GM11168 (cell line): ENCODE results near the gene SERPINA1.
"Not testable (repeated sequence)": the region's sequence is repeated elsewhere in the genome, so short reads cannot be mapped to it uniquely, and the experiment has no call there.

Experiments
- in situ Hi-C: fragments of 300-500 bp; cut with MboI; formaldehyde crosslinking; loops from one replicate; pipeline ENCODE4 v1.12.0; 2022; ENCODE audit warnings: low sequenced_read_pairs; ENCODE audit not compliant: unreplicated experiment

The SERPINA1 gene

GRCh38 chr14:94355191-94355794 is 33.1 kb downstream of the SERPINA1 start:
- in situ Hi-C loops = no loop called here

GRCh38 chr14:94354638-94355185 is 33.7 kb downstream of the SERPINA1 start:
- in situ Hi-C loops = no loop called here

GRCh38 chr14:94354190-94354589 is 34.2 kb downstream of the SERPINA1 start:
- in situ Hi-C loops = not testable (repeated sequence)

GRCh38 chr14:94349276-94349675 is 39.1 kb downstream of the SERPINA1 start:
- in situ Hi-C loops = no loop called here

GRCh38 chr14:94348836-94349235 is 39.6 kb downstream of the SERPINA1 start:
- in situ Hi-C loops = no loop called here

- in situ Hi-C loops = no loop called here
Observed at GRCh38 chr14:94346841-94347240, 41.6 kb downstream of the SERPINA1 start.

GRCh38 chr14:94346065-94346786 is 42.2 kb downstream of the SERPINA1 start:
- in situ Hi-C loops = not testable (repeated sequence)

GRCh38 chr14:94345344-94346064 is 42.9 kb downstream of the SERPINA1 start:
- in situ Hi-C loops = no loop called here

GRCh38 chr14:94344389-94344788 is 44.0 kb downstream of the SERPINA1 start:
- in situ Hi-C loops = no loop called here

- in situ Hi-C loops = no loop called here
Observed at GRCh38 chr14:94343238-94344005, 45.0 kb downstream of the SERPINA1 start.

GRCh38 chr14:94342334-94342934 is 46.0 kb downstream of the SERPINA1 start:
- in situ Hi-C loops = no loop called here

GRCh38 chr14:94341656-94342333 is 46.6 kb downstream of the SERPINA1 start:
- in situ Hi-C loops = no loop called here

GRCh38 chr14:94340533-94340932 is 47.9 kb downstream of the SERPINA1 start:
- in situ Hi-C loops = no loop called here

- in situ Hi-C loops = no loop called here
Observed at GRCh38 chr14:94338023-94338422, 50.4 kb downstream of the SERPINA1 start.

GRCh38 chr14:94337274-94337673 is 51.1 kb downstream of the SERPINA1 start:
- in situ Hi-C loops = no loop called here

- in situ Hi-C loops = no loop called here
Observed at GRCh38 chr14:94334872-94335271, 53.5 kb downstream of the SERPINA1 start.

GRCh38 chr14:94332587-94332986 is 55.8 kb downstream of the SERPINA1 start:
- in situ Hi-C loops = no loop called here

- in situ Hi-C loops = no loop called here
Observed at GRCh38 chr14:94332063-94332583, 56.3 kb downstream of the SERPINA1 start.

- in situ Hi-C loops = no loop called here
Observed at GRCh38 chr14:94331462-94331861, 56.9 kb downstream of the SERPINA1 start.
